SK-N-MC (cell line): ENCODE data around the gene SPOUT1.

ENCODE experiments used
- EZH2 ChIP-seq: fragments of 200-600 bp; sonication (generic); IDR thresholded peaks from one replicate; pipeline ENCODE4 v1.6.1; 2017; ENCODE audit warnings: antibody characterized with exemption
- POLR2AphosphoS5 ChIP-seq: IDR thresholded peaks from 2 replicates; pipeline ENCODE4 v1.6.1; 2012; ENCODE audit warnings: mild to moderate bottlenecking, low read depth, low read length, borderline replicate concordance

- TF ChIP-seq EZH2 = no peak
- TF ChIP-seq POLR2AphosphoS5 = no peak
Observed at GRCh38 chr9:128823362-128823902, 6.2 kb downstream of the SPOUT1 start.
